ENCODE measurements around the gene ATF6.

DNA sequence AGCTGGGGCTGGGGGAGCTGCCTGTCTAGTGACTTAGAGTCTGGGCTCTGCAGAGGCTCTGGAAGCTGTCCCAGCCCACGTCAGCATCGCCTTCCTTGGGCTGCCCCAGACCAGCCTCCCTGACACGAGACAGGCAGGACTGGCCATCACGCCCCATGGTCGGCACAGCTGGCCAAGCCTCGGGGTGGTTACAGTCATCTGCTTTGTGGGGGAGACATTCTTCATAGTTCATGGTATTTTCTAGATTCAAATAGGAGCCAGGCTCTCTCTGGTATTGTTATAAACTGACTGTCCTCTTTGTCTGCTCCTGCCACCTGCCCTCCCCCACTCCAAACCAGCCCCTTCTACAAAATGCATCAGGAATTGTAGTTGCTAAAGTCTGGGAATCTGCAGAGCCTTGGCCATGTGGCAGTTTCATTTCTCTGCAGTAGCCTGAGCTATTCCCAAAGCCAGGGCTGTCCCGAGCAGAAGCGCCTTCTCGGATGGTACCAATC is 228.1 kb downstream of the ATF6 start:
- TF ChIP-seq, protein P1, sequence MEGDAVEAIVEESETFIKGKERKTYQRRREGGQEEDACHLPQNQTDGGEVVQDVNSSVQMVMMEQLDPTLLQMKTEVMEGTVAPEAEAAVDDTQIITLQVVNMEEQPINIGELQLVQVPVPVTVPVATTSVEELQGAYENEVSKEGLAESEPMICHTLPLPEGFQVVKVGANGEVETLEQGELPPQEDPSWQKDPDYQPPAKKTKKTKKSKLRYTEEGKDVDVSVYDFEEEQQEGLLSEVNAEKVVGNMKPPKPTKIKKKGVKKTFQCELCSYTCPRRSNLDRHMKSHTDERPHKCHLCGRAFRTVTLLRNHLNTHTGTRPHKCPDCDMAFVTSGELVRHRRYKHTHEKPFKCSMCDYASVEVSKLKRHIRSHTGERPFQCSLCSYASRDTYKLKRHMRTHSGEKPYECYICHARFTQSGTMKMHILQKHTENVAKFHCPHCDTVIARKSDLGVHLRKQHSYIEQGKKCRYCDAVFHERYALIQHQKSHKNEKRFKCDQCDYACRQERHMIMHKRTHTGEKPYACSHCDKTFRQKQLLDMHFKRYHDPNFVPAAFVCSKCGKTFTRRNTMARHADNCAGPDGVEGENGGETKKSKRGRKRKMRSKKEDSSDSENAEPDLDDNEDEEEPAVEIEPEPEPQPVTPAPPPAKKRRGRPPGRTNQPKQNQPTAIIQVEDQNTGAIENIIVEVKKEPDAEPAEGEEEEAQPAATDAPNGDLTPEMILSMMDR (conservative IDR thresholded peaks at IDR 0.05; ENCODE audit: low read length), result no peak
- no peak for TF ChIP-seq EZH2phosphoT487 (IDR thresholded peaks at IDR 0.05; ENCODE audit: borderline replicate concordance, low read depth, low read length)
